Measurements from ENCODE around the gene LRP8. TPM values are rescaled to one million over a fixed set of nuclear protein-coding genes. Genes with fewer than 3 reads are reported as not detected.

LRP8 gene
- total RNA-seq (2014; rRNA removed; shearing (Covaris generic)): 35.4 and 39.2 TPM in 2 replicates

GRCh38 chr1:53328009-53328461 is at the start of gene LRP8:
TSS of gene LRP8 (minus strand) at chr1:53328070. CDS start at chr1:53327912, 158 bp downstream.
- DNase-seq (ENCODE audit: low read depth): peak; percentile 73

- DNase-seq (ENCODE audit: low read depth): no peak
Measured at GRCh38 chr1:53377438-53377841, 49.6 kb upstream of the LRP8 start.

- DNase-seq (ENCODE audit: low read depth): no peak
Measured at GRCh38 chr1:53376742-53377437, 49.0 kb upstream of the LRP8 start.

GRCh38 chr1:53376041-53376461 is 48.2 kb upstream of the LRP8 start:
- no peak for DNase-seq (ENCODE audit: low read depth)

- DNase-seq (ENCODE audit: low read depth): no peak
Measured at GRCh38 chr1:53375440-53375839, 47.6 kb upstream of the LRP8 start.

GRCh38 chr1:53373246-53373645 is 45.4 kb upstream of the LRP8 start:
- DNase-seq (ENCODE audit: low read depth): no peak

- no peak for DNase-seq (ENCODE audit: low read depth)
Measured at GRCh38 chr1:53372501-53372951, 44.7 kb upstream of the LRP8 start.

GRCh38 chr1:53371851-53372250 is 44.0 kb upstream of the LRP8 start:
- no peak for DNase-seq (ENCODE audit: low read depth)

- no peak for DNase-seq (ENCODE audit: low read depth)
Measured at GRCh38 chr1:53371121-53371666, 43.3 kb upstream of the LRP8 start.

- no peak for DNase-seq (ENCODE audit: low read depth)
Measured at GRCh38 chr1:53370369-53370961, 42.6 kb upstream of the LRP8 start.

- no peak for DNase-seq (ENCODE audit: low read depth)
Measured at GRCh38 chr1:53369761-53370160, 41.9 kb upstream of the LRP8 start.

GRCh38 chr1:53369034-53369750 is 41.3 kb upstream of the LRP8 start:
- DNase-seq (ENCODE audit: low read depth): no peak

- no peak for DNase-seq (ENCODE audit: low read depth)
Measured at GRCh38 chr1:53368314-53369033, 40.6 kb upstream of the LRP8 start.

- DNase-seq (ENCODE audit: low read depth): peak; percentile 63
Measured at GRCh38 chr1:53367503-53368313, 39.8 kb upstream of the LRP8 start.

- no peak for DNase-seq (ENCODE audit: low read depth)
Measured at GRCh38 chr1:53366901-53367502, 39.1 kb upstream of the LRP8 start.

GRCh38 chr1:53365437-53366063 is 37.7 kb upstream of the LRP8 start:
- no peak for DNase-seq (ENCODE audit: low read depth)

GRCh38 chr1:53362851-53363642 is 35.2 kb upstream of the LRP8 start:
- no peak for DNase-seq (ENCODE audit: low read depth)

GRCh38 chr1:53362270-53362669 is 34.4 kb upstream of the LRP8 start:
- no peak for DNase-seq (ENCODE audit: low read depth)

- DNase-seq (ENCODE audit: low read depth): no peak
Measured at GRCh38 chr1:53361541-53361961, 33.7 kb upstream of the LRP8 start.

Data from RPMI7951 (cell line).